Calu3 (cell line): Measurements from ENCODE around the gene TFDP2. TPM values are rescaled to one million over a fixed set of nuclear protein-coding genes. Genes with fewer than 3 reads are reported as not detected.

Experiments used
- BruUV-seq: library from RNA; stranded (reverse); fragments of 400-500 nt; replicated peaks from 2 replicates; lab custom pipeline; 2021; lab: Mats Ljungman, UMichigan
- CTCF ChIA-PET: fragments of 300-600 bp; sonication (Branson Sonifier 250); formaldehyde crosslinking; loops from one replicate; lab custom pipeline; 2022; ENCODE audit warnings: antibody characterized with exemption; lab: Charles Lee
- DNase-seq: peaks from one replicate; pipeline ENCODE4 v3.0.0; 2022
- H3K27ac Mint-ChIP-seq: one replicate; pipeline ENCODE4 v1.8.0; 2022; ENCODE audit warnings: mixed read lengths; ENCODE audit not compliant: unreplicated experiment
- H3K27me3 Mint-ChIP-seq: one replicate; pipeline ENCODE4 v1.8.0; 2022; ENCODE audit warnings: mixed read lengths; ENCODE audit not compliant: unreplicated experiment
- H3K36me3 Mint-ChIP-seq: one replicate; pipeline ENCODE4 v1.8.0; 2022; ENCODE audit warnings: mild to moderate bottlenecking, moderate library complexity, mixed read lengths; ENCODE audit not compliant: insufficient read depth, unreplicated experiment
- H3K4me1 Mint-ChIP-seq: one replicate; pipeline ENCODE4 v1.8.0; 2022; ENCODE audit warnings: mild to moderate bottlenecking, low read depth, mixed read lengths; ENCODE audit not compliant: unreplicated experiment
- H3K4me3 Mint-ChIP-seq: one replicate; pipeline ENCODE4 v1.8.0; 2022; ENCODE audit warnings: mild to moderate bottlenecking, low read depth, moderate library complexity, mixed read lengths; ENCODE audit not compliant: unreplicated experiment
- H3K9me3 Mint-ChIP-seq: one replicate; pipeline ENCODE4 v1.8.0; 2022; ENCODE audit warnings: low read depth, mixed read lengths; ENCODE audit not compliant: unreplicated experiment
- intact Hi-C: fragments of 100-400 bp; cut with micrococcal nuclease; formaldehyde crosslinking; loops from one replicate; pipeline ENCODE4 v1.10.0; 2022; ENCODE audit not compliant: unreplicated experiment
- total RNA-seq: library from RNA; stranded (reverse); gene quantifications from 2 replicates; pipeline ENCODE4 v1.2.3, GENCODE V29; 2022
- TF ChIP-seq, protein P1 (sequence below): fragments of 200-600 bp; IDR thresholded peaks from one replicate; pipeline ENCODE4 v1.8.0; 2022; ENCODE audit warnings: antibody characterized with exemption; ENCODE audit not compliant: unreplicated experiment

TFDP2 gene
- total RNA-seq, 1 experiment from 2014 or later: 54.8 TPM

DNA sequence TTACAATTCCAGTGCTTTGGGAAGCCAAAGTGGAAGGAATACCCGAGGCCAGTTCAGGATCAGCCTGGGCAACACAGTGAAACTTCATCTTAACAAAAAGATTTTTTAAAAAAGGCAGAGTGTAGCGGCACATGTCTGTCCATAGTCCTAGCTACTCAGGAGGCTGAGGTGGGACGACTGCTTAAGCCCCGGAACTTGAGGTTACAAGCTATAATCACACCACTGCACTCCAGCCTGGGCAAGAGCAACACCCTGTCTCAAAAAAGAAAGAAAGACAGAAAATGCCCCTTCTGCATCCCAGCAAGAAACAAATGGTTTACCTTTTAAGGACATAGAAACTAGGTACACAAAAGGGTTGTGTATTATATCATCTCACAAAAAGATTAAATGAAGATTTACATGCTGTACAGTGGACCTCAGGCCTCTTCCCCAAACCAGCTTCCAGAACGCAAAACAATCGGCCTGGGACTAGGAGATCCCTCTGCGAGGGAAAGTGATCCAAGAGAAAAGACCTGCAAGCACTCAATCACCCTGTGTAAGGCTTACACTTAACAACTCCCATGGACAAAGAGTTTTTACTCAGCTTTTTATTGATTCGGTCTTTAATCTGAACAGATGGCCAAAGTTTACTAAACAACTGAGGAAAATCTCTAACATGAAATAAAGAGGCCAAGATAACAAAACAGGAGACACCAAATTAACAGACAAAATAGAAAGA, 21.2 kb downstream of the TFDP2 start:
- Mint-ChIP-seq H3K4me1 (no peaks in the 10 kb centered on the region), H3K27ac (no peak overlapping the region), H3K36me3 (no peaks in the 10 kb centered on the region), H3K9me3 (no peaks in the 10 kb centered on the region), H3K27me3 (no peaks in the 10 kb centered on the region), H3K4me3 (no peak overlapping the region)
- BruUV-seq: no TSS peak
- CTCF ChIA-PET: interaction anchor here (0.6 to 1.5 kb wide), 5 partner anchors 20 to 264 kb away, joined by 3 to 7 read pairs (median 4); no protein-coding TSS in a partner anchor
- intact Hi-C loops: loop anchor here (2.0 to 10.0 kb wide), 5 partner anchors 21 to 163 kb away; partner anchors contain the start of genes GK5 and TFDP2
- DNase-seq: no peak
- TF ChIP-seq, protein P1, sequence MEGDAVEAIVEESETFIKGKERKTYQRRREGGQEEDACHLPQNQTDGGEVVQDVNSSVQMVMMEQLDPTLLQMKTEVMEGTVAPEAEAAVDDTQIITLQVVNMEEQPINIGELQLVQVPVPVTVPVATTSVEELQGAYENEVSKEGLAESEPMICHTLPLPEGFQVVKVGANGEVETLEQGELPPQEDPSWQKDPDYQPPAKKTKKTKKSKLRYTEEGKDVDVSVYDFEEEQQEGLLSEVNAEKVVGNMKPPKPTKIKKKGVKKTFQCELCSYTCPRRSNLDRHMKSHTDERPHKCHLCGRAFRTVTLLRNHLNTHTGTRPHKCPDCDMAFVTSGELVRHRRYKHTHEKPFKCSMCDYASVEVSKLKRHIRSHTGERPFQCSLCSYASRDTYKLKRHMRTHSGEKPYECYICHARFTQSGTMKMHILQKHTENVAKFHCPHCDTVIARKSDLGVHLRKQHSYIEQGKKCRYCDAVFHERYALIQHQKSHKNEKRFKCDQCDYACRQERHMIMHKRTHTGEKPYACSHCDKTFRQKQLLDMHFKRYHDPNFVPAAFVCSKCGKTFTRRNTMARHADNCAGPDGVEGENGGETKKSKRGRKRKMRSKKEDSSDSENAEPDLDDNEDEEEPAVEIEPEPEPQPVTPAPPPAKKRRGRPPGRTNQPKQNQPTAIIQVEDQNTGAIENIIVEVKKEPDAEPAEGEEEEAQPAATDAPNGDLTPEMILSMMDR: no peak

DNA sequence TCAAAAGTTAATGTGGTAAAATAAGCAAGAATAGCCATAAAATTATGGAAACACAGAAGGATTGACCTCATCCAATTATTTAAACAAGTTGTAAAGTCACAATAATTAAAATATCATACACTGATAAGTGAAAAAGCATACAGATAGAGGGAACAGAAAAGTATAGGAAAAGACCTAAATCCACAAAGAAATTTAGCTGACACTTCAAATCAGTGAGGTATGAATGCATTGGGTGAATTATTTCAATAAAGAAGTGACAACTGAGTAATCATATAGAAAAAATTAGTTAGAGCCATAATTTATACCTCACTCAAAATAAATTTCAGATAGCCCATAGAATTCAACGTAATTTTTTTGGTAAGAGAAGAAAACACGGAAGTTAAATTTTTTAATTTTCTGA, 25.1 kb downstream of the TFDP2 start:
- Mint-ChIP-seq H3K4me1 (no peaks in the 10 kb centered on the region), H3K9me3 (no peaks in the 10 kb centered on the region), H3K4me3 (no peak overlapping the region), H3K27ac (no peak overlapping the region), H3K36me3 (no peaks in the 10 kb centered on the region), H3K27me3 (peaks cover 12% of the 10 kb centered on the region)
- intact Hi-C loops: loop anchor here (10.0 kb wide), 1 partner anchor 159 kb away; no protein-coding TSS in a partner anchor
- no TSS peak for BruUV-seq
- TF ChIP-seq, protein P1: no peak
- CTCF ChIA-PET: interaction anchor here (2.9 kb wide), 1 partner anchor 156 kb away, joined by 24 read pairs; no protein-coding TSS in a partner anchor
- no peak for DNase-seq

DNA sequence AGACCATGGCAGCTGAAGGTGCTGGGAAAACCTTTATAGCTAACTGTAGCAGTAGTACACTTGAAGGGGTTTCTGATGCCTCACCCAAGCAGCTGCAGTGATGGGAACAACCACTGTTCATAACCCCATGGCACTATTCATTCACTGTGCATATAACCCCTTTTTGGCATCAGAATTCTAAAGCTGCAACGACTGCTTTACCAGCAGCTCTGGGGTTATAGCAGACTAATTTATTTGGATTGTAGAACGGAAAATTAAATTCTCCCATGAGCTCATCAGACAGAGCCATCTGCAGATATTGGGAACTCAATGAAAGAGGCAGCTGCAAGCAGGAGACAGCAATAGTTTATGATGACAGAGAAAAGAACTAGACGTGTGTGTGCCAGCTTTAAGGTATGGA, 28.6 kb downstream of the TFDP2 start:
- BruUV-seq: no TSS peak
- intact Hi-C loops: loop anchor here (10.0 kb wide), 1 partner anchor 156 kb away; no protein-coding TSS in a partner anchor
- CTCF ChIA-PET: interaction anchor here (0.6 kb wide), 1 partner anchor 9 kb away, joined by 4 read pairs; no protein-coding TSS in a partner anchor
- Mint-ChIP-seq H3K27me3 (peaks cover 12% of the 10 kb centered on the region), H3K9me3 (no peaks in the 10 kb centered on the region), H3K4me1 (peaks cover 17% of the 10 kb centered on the region), H3K27ac (no peak overlapping the region), H3K4me3 (no peak overlapping the region), H3K36me3 (no peaks in the 10 kb centered on the region)
- DNase-seq: no peak
- TF ChIP-seq, protein P1: no peak

DNA sequence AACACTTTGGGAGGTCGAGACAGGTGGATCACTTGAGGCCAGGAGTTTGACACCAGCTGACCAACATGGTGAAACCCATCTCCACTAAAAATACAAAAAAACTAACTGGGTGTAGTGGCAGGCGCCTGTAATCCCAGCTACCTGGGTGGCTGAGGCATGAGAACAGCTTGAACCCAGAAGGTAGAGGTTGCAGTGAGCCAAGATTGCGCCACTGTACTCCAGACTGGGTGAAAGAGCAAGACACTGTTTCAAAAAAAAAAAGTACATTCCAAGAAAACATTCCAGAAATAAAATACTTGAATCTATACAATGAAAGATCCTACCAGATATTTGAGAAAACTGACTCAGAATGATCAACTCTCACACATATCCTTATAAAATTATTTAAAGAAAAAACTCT, 30.4 kb downstream of the TFDP2 start:
- intact Hi-C loops: no loop called here
- H3K27ac Mint-ChIP-seq: no peak overlapping the region
- H3K27me3 Mint-ChIP-seq: peaks cover 12% of the 10 kb centered on the region
- peaks cover 17% of the 10 kb centered on the region for H3K4me1 Mint-ChIP-seq
- CTCF ChIA-PET: interaction anchor here (0.7 kb wide), 1 partner anchor 154 kb away, joined by 3 read pairs; no protein-coding TSS in a partner anchor
- TF ChIP-seq, protein P1: no peak
- H3K36me3 Mint-ChIP-seq: no peaks in the 10 kb centered on the region
- DNase-seq: no peak
- no peak overlapping the region for H3K4me3 Mint-ChIP-seq
- no peaks in the 10 kb centered on the region for H3K9me3 Mint-ChIP-seq
- no TSS peak for BruUV-seq
